Glomerular visceral epithelial cell (primary cell): ENCODE results near the gene PDE8A.

Experiments
- DNase-seq: peaks from one replicate; pipeline ENCODE4 v3.0.0-alpha.2; 2016; ENCODE audit errors: extremely low spot score

PDE8A gene

GRCh38 chr15:85034276-85034675, 52.6 kb downstream of the PDE8A start:
- no peak for DNase-seq

- DNase-seq, result no peak
Observed at GRCh38 chr15:85035980-85036379, 54.3 kb downstream of the PDE8A start.

- no peak for DNase-seq
Observed at GRCh38 chr15:85036716-85037115, 55.1 kb downstream of the PDE8A start.

GRCh38 chr15:85037641-85038040, 56.0 kb downstream of the PDE8A start:
- DNase-seq, result no peak

GRCh38 chr15:85041230-85041629, 59.6 kb downstream of the PDE8A start:
- DNase-seq, result no peak

- DNase-seq, result peak; percentile 57
Observed at GRCh38 chr15:85044251-85044853, 62.7 kb downstream of the PDE8A start.

- DNase-seq, result no peak
Observed at GRCh38 chr15:85044894-85045293, 63.2 kb downstream of the PDE8A start.

- no peak for DNase-seq
Observed at GRCh38 chr15:85045615-85046014, 64.0 kb downstream of the PDE8A start.

- DNase-seq, result peak; percentile 84
Observed at GRCh38 chr15:85047271-85047948, 65.8 kb downstream of the PDE8A start.

GRCh38 chr15:85048430-85048829, 66.8 kb downstream of the PDE8A start:
- no peak for DNase-seq

GRCh38 chr15:85049805-85050204, 68.1 kb downstream of the PDE8A start:
- DNase-seq, result no peak

GRCh38 chr15:85059734-85060133, 78.1 kb downstream of the PDE8A start:
- no peak for DNase-seq

GRCh38 chr15:85062560-85062959, 80.9 kb downstream of the PDE8A start:
- no peak for DNase-seq

- no peak for DNase-seq
Observed at GRCh38 chr15:85063088-85063487, 81.4 kb downstream of the PDE8A start.

GRCh38 chr15:85063522-85064079, 81.9 kb downstream of the PDE8A start:
- no peak for DNase-seq

- no peak for DNase-seq
Observed at GRCh38 chr15:85064710-85065109, 83.1 kb downstream of the PDE8A start.

GRCh38 chr15:85071061-85071460, 89.4 kb downstream of the PDE8A start:
- no peak for DNase-seq

GRCh38 chr15:85071504-85071903, 89.8 kb downstream of the PDE8A start:
- no peak for DNase-seq

GRCh38 chr15:85072917-85073316, 91.3 kb downstream of the PDE8A start:
- DNase-seq, result no peak

- DNase-seq, result peak; percentile 7
Observed at GRCh38 chr15:85073556-85074194, 92.0 kb downstream of the PDE8A start.

GRCh38 chr15:85086855-85087254, 105.2 kb downstream of the PDE8A start:
- DNase-seq, result no peak

GRCh38 chr15:85088300-85088699, 106.6 kb downstream of the PDE8A start:
- no peak for DNase-seq
